ENCODE results near the gene TLR8. TPM values are rescaled to one million over a fixed set of nuclear protein-coding genes. Genes with fewer than 3 reads are reported as not detected.

The TLR8 gene
- total RNA-seq, 1 donor from 2014 or later = 0.53 TPM

GRCh38 chrX:12898073-12898472, 8.3 kb upstream of the TLR8 start:
- intact Hi-C loops (cut with DNase I) = no loop called here

GRCh38 chrX:12899506-12899905, 6.9 kb upstream of the TLR8 start:
- Histone ChIP-seq H3K9me3 (no peaks in the 10 kb centered on the region), H3K27me3 (no peaks in the 10 kb centered on the region), H3K36me3 (no peaks in the 10 kb centered on the region), H3K4me3 (no peak overlapping the region), H3K4me1 (no peaks in the 10 kb centered on the region), H3K27ac (no peak overlapping the region)
- DNase-seq (ENCODE audit: low spot score in 2 of 2) = no peak
- intact Hi-C loops (cut with DNase I) = no loop called here
- no peak for TF ChIP-seq CTCF (IDR thresholded peaks at IDR 0.05)

More at GRCh38 chrX:12898073-12898472, 8.3 kb upstream of the TLR8 start:
- no peaks in the 10 kb centered on the region for H3K4me1 ChIP-seq
- DNase-seq (ENCODE audit: low spot score in 2 of 2) = no peak
- no peak for TF ChIP-seq CTCF (IDR thresholded peaks at IDR 0.05)
- no peak overlapping the region for H3K27ac ChIP-seq
- no peak overlapping the region for H3K4me3 ChIP-seq
- H3K9me3 ChIP-seq = no peaks in the 10 kb centered on the region
- H3K27me3 ChIP-seq = no peaks in the 10 kb centered on the region
- no peaks in the 10 kb centered on the region for H3K36me3 ChIP-seq

- no peak overlapping the region for H3K27ac ChIP-seq
- TF ChIP-seq CTCF (IDR thresholded peaks at IDR 0.05) = peak; percentile 25 to 59 (median 43)
- H3K4me1 ChIP-seq = no peaks in the 10 kb centered on the region
- no peaks in the 10 kb centered on the region for H3K9me3 ChIP-seq
- no peak overlapping the region for H3K4me3 ChIP-seq
- H3K36me3 ChIP-seq = no peaks in the 10 kb centered on the region
- DNase-seq (ENCODE audit: low spot score in 2 of 2) = peak in 1 of 2 donors; percentile 75
- no peaks in the 10 kb centered on the region for H3K27me3 ChIP-seq
- intact Hi-C loops (cut with DNase I) = no loop called here
These were observed 4.9 kb upstream of the TLR8 start for GRCh38 chrX:12901486-12901885.

GRCh38 chrX:12903646-12904045, 2.8 kb upstream of the TLR8 start:
- intact Hi-C loops (cut with DNase I) = no loop called here
- H3K9me3 ChIP-seq = no peaks in the 10 kb centered on the region
- TF ChIP-seq CTCF (IDR thresholded peaks at IDR 0.05) = no peak
- no peak for DNase-seq (ENCODE audit: low spot score in 2 of 2)
- H3K27ac ChIP-seq = no peak overlapping the region
- no peaks in the 10 kb centered on the region for H3K27me3 ChIP-seq
- no peak overlapping the region for H3K4me3 ChIP-seq
- H3K4me1 ChIP-seq = no peaks in the 10 kb centered on the region
- H3K36me3 ChIP-seq = no peaks in the 10 kb centered on the region

GRCh38 chrX:12910423-12911121, 4.2 kb downstream of the TLR8 start:
- no peak for TF ChIP-seq CTCF (IDR thresholded peaks at IDR 0.05)
- Histone ChIP-seq H3K27me3 (no peaks in the 10 kb centered on the region), H3K9me3 (no peaks in the 10 kb centered on the region), H3K27ac (no peak overlapping the region), H3K4me3 (no peak overlapping the region), H3K4me1 (no peaks in the 10 kb centered on the region), H3K36me3 (no peaks in the 10 kb centered on the region)
- intact Hi-C loops (cut with DNase I) = no loop called here
- DNase-seq (ENCODE audit: low spot score in 2 of 2) = no peak

GRCh38 chrX:12911122-12911470, 4.7 kb downstream of the TLR8 start:
- H3K4me1 ChIP-seq = no peaks in the 10 kb centered on the region
- no peaks in the 10 kb centered on the region for H3K27me3 ChIP-seq
- no peak for TF ChIP-seq CTCF (IDR thresholded peaks at IDR 0.05)
- DNase-seq (ENCODE audit: low spot score in 2 of 2) = no peak
- no peaks in the 10 kb centered on the region for H3K9me3 ChIP-seq
- H3K36me3 ChIP-seq = no peaks in the 10 kb centered on the region
- intact Hi-C loops (cut with DNase I) = no loop called here
- H3K27ac ChIP-seq = no peak overlapping the region
- H3K4me3 ChIP-seq = no peak overlapping the region

Data from ascending aorta (tissue), 2 donors.